ENCODE data around the gene ZNF236.

DNA sequence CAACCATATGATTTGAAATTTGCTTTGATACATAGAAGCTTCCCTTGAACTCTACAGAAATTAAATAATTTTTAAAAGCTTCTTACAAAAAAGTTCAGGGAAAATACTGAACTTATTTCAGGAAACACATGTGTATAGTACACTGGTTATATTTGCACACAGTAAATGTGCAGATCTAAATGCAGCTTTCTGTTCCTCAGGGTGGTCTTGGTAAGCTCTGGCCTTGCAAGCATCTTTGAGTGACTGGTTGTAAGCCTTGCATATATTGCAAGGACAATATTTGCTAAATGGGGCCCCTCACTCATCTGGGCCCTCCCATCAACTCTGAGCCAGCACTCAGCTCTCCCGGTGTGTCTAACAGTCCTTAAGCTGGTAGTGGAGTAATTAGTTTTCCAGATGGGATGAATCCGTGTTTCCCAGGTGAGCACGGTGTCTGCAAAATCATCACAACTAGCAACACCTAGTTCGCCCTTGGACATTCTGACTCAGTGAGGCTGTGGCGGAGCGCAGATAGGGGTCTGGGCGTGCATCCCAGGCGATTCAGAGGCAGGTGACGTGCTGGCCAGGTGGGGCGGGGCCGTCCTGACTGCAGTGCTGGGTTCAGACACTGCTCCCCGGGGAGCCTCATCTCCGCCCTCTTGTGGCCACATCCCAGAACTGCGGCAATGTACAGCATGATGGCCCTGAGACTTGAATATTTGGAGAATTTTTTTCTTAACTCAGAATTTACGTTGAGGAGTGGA is 160.7 kb downstream of the ZNF236 start:
- TF ChIP-seq, protein P1, sequence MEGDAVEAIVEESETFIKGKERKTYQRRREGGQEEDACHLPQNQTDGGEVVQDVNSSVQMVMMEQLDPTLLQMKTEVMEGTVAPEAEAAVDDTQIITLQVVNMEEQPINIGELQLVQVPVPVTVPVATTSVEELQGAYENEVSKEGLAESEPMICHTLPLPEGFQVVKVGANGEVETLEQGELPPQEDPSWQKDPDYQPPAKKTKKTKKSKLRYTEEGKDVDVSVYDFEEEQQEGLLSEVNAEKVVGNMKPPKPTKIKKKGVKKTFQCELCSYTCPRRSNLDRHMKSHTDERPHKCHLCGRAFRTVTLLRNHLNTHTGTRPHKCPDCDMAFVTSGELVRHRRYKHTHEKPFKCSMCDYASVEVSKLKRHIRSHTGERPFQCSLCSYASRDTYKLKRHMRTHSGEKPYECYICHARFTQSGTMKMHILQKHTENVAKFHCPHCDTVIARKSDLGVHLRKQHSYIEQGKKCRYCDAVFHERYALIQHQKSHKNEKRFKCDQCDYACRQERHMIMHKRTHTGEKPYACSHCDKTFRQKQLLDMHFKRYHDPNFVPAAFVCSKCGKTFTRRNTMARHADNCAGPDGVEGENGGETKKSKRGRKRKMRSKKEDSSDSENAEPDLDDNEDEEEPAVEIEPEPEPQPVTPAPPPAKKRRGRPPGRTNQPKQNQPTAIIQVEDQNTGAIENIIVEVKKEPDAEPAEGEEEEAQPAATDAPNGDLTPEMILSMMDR (IDR thresholded peaks at IDR 0.05): peak; percentile 90
- no peak for TF ChIP-seq EZH2 (IDR thresholded peaks at IDR 0.05; ENCODE audit: borderline replicate concordance, insufficient read depth, low read depth, low read length, poor library complexity, severe bottlenecking)
